Heart right ventricle (tissue), 16 donors: Measurements from ENCODE around the gene XNDC1N. TPM values are rescaled to one million over a fixed set of nuclear protein-coding genes. Genes with fewer than 3 reads are reported as not detected.

Experiments
- ATAC-seq, 8 donors: fragments of 200-7000 bp; cut with Tn5 transposase; one replicate each; pipeline ENCODE4 v1.9.1; 2020; ENCODE audit warnings: mild to moderate bottlenecking in 8 of 8, moderate library complexity in 8 of 8, moderate number of reproducible peaks in 1 of 8
- DNase-seq, 2 donors: peaks; one replicate each; pipeline ENCODE4 v3.0.0-alpha.2; 2020
- H3K27ac ChIP-seq, 10 donors: fragments of 200-600 bp; sonication (generic) in 2 of 10; one replicate each; pipeline versions ENCODE4 v1.5.0 to v1.8.0; 2020 to 2022; ENCODE audit warnings: mild to moderate bottlenecking in 3 of 10
- H3K27me3 ChIP-seq, 7 donors: fragments of 200-600 bp; one replicate each; pipeline ENCODE4 v1.8.0; 2021 to 2022; ENCODE audit warnings: mild to moderate bottlenecking in 2 of 7
- H3K36me3 ChIP-seq, 9 donors: fragments of 200-600 bp; sonication (generic) in 1 of 9; one replicate each; pipeline versions ENCODE4 v1.5.0 to v1.8.0; 2020 to 2022; ENCODE audit warnings: mild to moderate bottlenecking in 2 of 9
- H3K4me1 ChIP-seq, 9 donors: fragments of 200-600 bp; sonication (generic) in 1 of 9; one replicate each; pipeline versions ENCODE4 v1.5.0 to v1.8.0; 2020 to 2022; ENCODE audit warnings: mild to moderate bottlenecking in 4 of 9
- H3K4me3 ChIP-seq, 10 donors: fragments of 200-600 bp; sonication (generic) in 2 of 10; one replicate each; pipeline versions ENCODE4 v1.5.0 to v1.8.0; 2020 to 2022; ENCODE audit warnings: mild to moderate bottlenecking in 7 of 10, moderate library complexity in 2 of 10
- H3K9me3 ChIP-seq, 11 donors: fragments of 200-600 bp in 10 of 11; sonication (generic) in 2 of 11; one replicate each; pipeline versions ENCODE4 v1.5.0 to v1.8.0; 2013 to 2022; ENCODE audit warnings: mild to moderate bottlenecking in 2 of 11, control low read depth in 1 of 11, moderate library complexity in 1 of 11
- WGBS, 2 donors: extraction: QIAGEN DNeasy Blood & Tissue Kit; methylation state at CpG; one replicate each; pipeline ENCODE4 v1.1.7; 2013; ENCODE audit warnings: inconsistent platforms in 1 of 2; 5-methylcytosine and 5-hydroxymethylcytosine counted together
- intact Hi-C, 10 donors: fragments of 100-400 bp; cut with DNase I; formaldehyde crosslinking; loops; one replicate each; pipeline versions ENCODE4 v1.11.1 to v1.14.2; 2022
- long read RNA-seq, 3 donors: library from polyadenylated mRNA; unstranded; transcript quantifications; one replicate each; pipeline ENCODE4 v2.0.0, GENCODE V29; 2020 to 2021
- polyA plus RNA-seq, 2 donors: library from polyadenylated mRNA; stranded (reverse); fragments of 200-250 nt; gene quantifications; one replicate each; pipeline ENCODE4 v1.2.3, GENCODE V29; 2013
- total RNA-seq, 10 donors: library from RNA; stranded (reverse); fragmentation: NEBNext Ultra II Directional in 3 of 10; extraction: Animal tissue kit (Norgen Biotek cat#: 25700) in 3 of 10; gene quantifications; one replicate each; pipeline versions ENCODE4 v1.2.1 to v1.2.4, GENCODE V29; 2021 to 2023
- TF ChIP-seq, protein P1 (sequence below), 9 donors: fragments of 200-600 bp; sonication (generic) in 2 of 9; IDR thresholded peaks; one replicate each; pipeline versions ENCODE4 v1.5.0 to v1.8.0; 2021 to 2022; ENCODE audit warnings: antibody characterized with exemption in 9 of 9, mild to moderate bottlenecking in 5 of 9, moderate library complexity in 1 of 9
- donor health status: Arrhythmogenic right ventricular cardiomyopathy.
- donor health status: ischemic (EF 13 %, LVEDD 7.1; RV severe dilation, severe dysfunction).
- donor health status: healthy with polysubstance abuse.
- donor health status: DM: no; HTN: yes; CAD: no.
- donor health status: DM: no; HTN: no; CAD: no.
- donor health status: ischemic (EF 25% LVEDD 6.9; RV normal size, moderate dysfunction).
- donor health status: ischemic (EF 25% LVEDD 5.7; RV mildly dilated, moderate dysfunction).
- donor health status: healthy.
- donor health status: DM: yes; HTN: yes; CAD: no.
- donor health status: Ischemic cardiomyopathy.
- donor health status: ischemic (EF 35%, LVEDD 5.7; RV mildly dilated, moderate dysfunction).
- donor health status: nonischemic (EF 11% LVEDD 7.7; RV severe dilation, severe dysfunction).
- donor health status: DM: yes; HTN: yes; CAD: no.
- donor health status: PGD.
- donor health status: ischemic (EF 29% LVEDD 5.4; RV normal size, mild dysfunction).
- donor health status: nonischemic (EF 23%, LVEDD 6.1; RV moderate dilation, normal function).

Gene XNDC1N
- total RNA-seq (1 to 10 TPM in 9 of 10 donors, under 1 TPM in 1; 1.00 to 4.4 (median 3.4) TPM), polyA plus RNA-seq (1 to 10 TPM; 1.5 to 4.7 TPM)
- long read RNA-seq, donor 1, partial matches to known transcripts: 0 of 3 reads
- long read RNA-seq, donor 1, other reads (novel, unspliced or antisense): 3 of 3 reads
- long read RNA-seq, donor 2, partial matches to known transcripts: 0 of 2 reads
- long read RNA-seq, donor 2, other reads (novel, unspliced or antisense): 2 of 2 reads
- long read RNA-seq, donor 3, partial matches to known transcripts: 0 of 4 reads
- long read RNA-seq, donor 3, other reads (novel, unspliced or antisense): 4 of 4 reads

DNA sequence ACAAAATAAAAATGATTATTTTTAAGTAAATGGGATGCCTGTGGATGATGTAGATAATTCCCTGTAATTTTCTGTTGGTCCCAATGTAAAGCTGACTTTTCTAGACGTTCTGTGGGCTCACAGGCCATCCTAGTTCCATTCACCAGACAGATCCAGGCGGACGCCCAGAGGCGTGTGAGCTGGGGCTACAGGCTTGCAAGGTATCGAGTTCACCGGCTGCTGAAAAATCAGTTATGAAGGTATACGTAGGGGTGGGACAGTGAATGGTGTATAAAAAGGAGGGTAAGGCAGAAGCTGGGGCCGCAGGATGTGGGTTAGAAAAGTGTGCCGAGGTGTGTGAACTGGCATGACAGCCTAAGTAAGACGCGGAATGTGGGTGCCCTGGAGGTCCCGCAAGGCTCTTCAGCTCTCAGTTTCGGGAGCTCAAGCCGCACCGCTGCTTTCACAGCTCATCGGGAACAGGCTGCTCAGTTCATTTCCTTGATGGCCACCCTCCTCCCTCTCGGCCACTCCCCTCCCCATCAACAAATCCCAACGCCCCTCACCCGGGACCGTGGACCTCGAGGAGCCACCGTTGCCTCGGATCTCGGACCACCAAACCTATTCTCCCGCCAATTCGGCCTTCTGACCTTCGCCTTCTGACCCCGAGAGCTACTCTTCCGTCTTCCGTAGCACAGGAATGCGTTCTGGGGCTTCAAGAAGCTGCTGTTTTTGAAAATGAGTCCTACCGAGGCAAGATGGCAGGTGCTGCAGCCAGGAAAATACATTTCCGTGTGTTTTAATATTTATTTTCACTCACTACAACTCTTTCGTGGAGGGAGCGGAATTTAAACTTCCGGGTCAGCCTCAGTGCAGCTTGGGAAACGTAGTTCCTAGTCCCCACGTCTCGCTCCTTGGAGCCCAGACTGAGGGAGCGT, at the start of gene XNDC1N:
TSS of gene XNDC1N (minus strand) at position 775 of the 917 bp plus-strand sequence. CDS start 5,241 bp downstream, outside the sequence.
- Histone ChIP-seq H3K27me3 (no peaks in the 10 kb centered on the region), H3K4me3 (peak within 1 kb of the TSS; percentile 61 to 97 (median 77)), H3K9me3 (no peaks in the 10 kb centered on the region), H3K4me1 (peaks cover 3 to 43% (median 34%) of the 10 kb centered on the region in 9 donors), H3K36me3 (peaks cover 0 to 25% (median 0%) of the 10 kb centered on the region in 9 donors), H3K27ac (peak within 1 kb of the TSS; percentile 70 to 97 (median 90))
- peak; percentile 93 to 97 (median 94) for ATAC-seq
- WGBS, 2 donors: 0 to 1% methylated on average over 40 of the region's 40 CpGs
- TF ChIP-seq, protein P1, sequence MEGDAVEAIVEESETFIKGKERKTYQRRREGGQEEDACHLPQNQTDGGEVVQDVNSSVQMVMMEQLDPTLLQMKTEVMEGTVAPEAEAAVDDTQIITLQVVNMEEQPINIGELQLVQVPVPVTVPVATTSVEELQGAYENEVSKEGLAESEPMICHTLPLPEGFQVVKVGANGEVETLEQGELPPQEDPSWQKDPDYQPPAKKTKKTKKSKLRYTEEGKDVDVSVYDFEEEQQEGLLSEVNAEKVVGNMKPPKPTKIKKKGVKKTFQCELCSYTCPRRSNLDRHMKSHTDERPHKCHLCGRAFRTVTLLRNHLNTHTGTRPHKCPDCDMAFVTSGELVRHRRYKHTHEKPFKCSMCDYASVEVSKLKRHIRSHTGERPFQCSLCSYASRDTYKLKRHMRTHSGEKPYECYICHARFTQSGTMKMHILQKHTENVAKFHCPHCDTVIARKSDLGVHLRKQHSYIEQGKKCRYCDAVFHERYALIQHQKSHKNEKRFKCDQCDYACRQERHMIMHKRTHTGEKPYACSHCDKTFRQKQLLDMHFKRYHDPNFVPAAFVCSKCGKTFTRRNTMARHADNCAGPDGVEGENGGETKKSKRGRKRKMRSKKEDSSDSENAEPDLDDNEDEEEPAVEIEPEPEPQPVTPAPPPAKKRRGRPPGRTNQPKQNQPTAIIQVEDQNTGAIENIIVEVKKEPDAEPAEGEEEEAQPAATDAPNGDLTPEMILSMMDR (IDR thresholded peaks at IDR 0.05): no peak
- peak; percentile 38 to 64 for DNase-seq
- intact Hi-C loops: no loop called here

DNA sequence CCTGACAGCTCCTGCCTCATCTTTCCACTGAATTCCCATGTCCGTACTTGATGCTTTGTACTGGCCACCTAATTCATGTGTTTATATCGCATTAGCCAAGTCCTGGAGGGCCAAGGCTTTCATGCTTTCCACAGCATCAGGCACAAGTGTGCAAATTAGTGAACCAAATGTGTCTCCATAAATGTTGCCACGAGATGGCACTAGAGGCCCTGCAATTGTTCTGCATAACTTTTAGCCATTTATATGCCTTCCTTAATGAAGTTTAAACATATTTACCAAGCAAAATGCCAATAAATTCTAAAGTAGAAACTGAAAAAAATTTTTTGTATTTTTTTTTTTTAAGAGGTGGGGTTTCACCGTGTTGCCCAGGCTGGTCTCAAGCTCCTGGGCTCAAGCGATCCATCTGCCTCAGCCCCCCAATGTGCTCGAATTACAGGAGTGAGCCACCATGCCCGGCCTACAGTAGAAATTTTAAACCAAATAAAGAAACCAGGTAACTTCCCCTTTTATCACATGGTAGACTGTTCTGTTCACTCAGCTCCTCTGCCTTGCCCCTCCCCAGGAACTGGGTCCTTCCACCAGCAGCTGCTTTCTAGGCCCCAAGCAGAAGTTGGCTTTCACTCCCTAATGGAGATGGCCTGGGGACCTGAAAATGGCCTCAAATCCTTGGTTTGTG, 49.5 kb upstream of the XNDC1N start:
- Histone ChIP-seq H3K9me3 (no peaks in the 10 kb centered on the region), H3K36me3 (peaks cover 0 to 48% (median 2%) of the 10 kb centered on the region in 9 donors), H3K27ac (peak overlapping the region in 1 of 10 donors; percentile 41), H3K4me3 (no peak overlapping the region), H3K4me1 (peaks cover 0 to 6% (median 0%) of the 10 kb centered on the region in 9 donors), H3K27me3 (no peaks in the 10 kb centered on the region)
- TF ChIP-seq, protein P1 (IDR thresholded peaks at IDR 0.05): peak; percentile 59 to 83 (median 74)
- ATAC-seq (peak in 6 of 8 donors; percentile 35 to 81 (median 68)), DNase-seq (peak in 1 of 2 donors; percentile 45)
- 60 to 65% methylated on average over 7 of the region's 7 CpGs for WGBS, 2 donors
- intact Hi-C loops: loop anchor here in 6 of 10 donors (2.0 to 10.0 kb wide), 5 partner anchors 113 to 457 kb away; partner anchors contain the start of gene CLPB (in 3 of the 6)

GRCh38 chr11:71977090-71977489, 48.7 kb upstream of the XNDC1N start:
- Histone ChIP-seq H3K36me3 (peaks cover 0 to 51% (median 0%) of the 10 kb centered on the region in 9 donors), H3K9me3 (no peaks in the 10 kb centered on the region), H3K4me1 (peaks cover 0 to 6% (median 0%) of the 10 kb centered on the region in 9 donors), H3K4me3 (no peak overlapping the region), H3K27me3 (no peaks in the 10 kb centered on the region), H3K27ac (no peak overlapping the region)
- intact Hi-C loops: loop anchor here in 6 of 10 donors (2.0 to 10.0 kb wide), 5 partner anchors 114 to 458 kb away; partner anchors contain the start of gene CLPB (in 3 of the 6)
- TF ChIP-seq, protein P1 (IDR thresholded peaks at IDR 0.05): no peak
- DNase-seq (no peak), ATAC-seq (no peak)
- WGBS, 2 donors: 68 to 73% methylated on average over 1 of the region's 1 CpG
